MG63 (cell line): ENCODE results near the gene DAB1. TPM values are rescaled to one million over a fixed set of nuclear protein-coding genes. Genes with fewer than 3 reads are reported as not detected.

Experiments used
- DNase-seq: peaks from one replicate; pipeline ENCODE4 v3.0.0-alpha.2; 2020
- H3K27me3 ChIP-seq: fragments of 250-450 bp; sonication (Bioruptor Pico); 2 replicates; pipeline ENCODE4 v1.5.1; 2020; ENCODE audit warnings: mild to moderate bottlenecking, moderate library complexity
- H3K36me3 ChIP-seq: fragments of 250-450 bp; sonication (Bioruptor Pico); 2 replicates; pipeline ENCODE4 v1.5.1; 2020; ENCODE audit warnings: mild to moderate bottlenecking, moderate library complexity
- H3K4me3 ChIP-seq: fragments of 250-450 bp; sonication (Bioruptor Pico); 2 replicates; pipeline ENCODE4 v1.5.1; 2020; ENCODE audit warnings: mild to moderate bottlenecking, moderate library complexity
- H3K9me3 ChIP-seq: fragments of 250-450 bp; sonication (Bioruptor Pico); 2 replicates; pipeline ENCODE4 v1.5.1; 2020; ENCODE audit warnings: mild to moderate bottlenecking, moderate library complexity
- total RNA-seq: library from RNA; depleted of rRNA; stranded (reverse); fragments of >200 nt; shearing (Covaris generic); gene quantifications from 2 replicates; pipeline ENCODE4 v1.2.3, GENCODE V29; 2014; ENCODE audit warnings: low replicate concordance

Gene DAB1
- total RNA-seq, 1 experiment from 2014 or later = not detected

DNA sequence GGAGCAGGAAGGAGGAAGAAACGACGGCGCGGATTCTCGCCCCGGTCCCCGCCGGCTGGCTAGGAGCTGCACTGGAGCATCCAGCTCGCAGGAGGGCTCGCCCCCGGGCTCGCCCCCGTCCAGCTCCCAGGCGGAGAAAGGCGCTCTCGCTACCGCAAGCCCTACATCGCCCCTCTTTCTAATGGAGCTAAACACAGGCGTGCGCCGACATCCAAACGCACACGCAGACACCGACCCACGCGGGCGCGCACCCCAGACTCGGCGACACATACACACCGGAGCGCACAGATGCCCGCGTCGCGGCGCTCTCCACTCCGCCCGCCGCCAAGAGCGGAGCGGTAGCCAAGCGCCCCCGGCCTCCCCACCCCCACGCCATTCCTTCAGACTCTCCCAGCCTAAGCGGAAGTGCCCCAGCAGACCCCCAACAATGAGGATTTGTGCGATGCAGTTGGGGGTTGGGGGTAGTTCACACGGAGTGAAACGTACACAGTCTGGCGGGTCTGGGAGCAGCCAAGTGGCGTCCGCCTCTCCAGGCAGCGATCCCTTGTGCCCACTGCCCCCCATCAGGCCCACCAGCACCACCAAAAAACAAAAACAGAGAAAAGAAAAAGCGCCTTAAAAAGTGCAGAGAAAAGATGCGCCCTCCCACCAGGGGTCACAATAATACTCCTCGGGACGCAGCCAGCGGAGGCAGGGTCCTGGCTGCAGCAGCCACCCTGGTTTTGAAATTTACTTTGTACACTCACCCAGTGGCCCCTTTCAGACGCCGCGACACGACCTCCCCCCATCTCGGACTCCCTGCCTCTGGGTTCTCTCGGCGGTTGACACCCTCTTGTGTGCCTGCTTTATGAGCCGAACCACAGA lies 1.4 kb downstream of the DAB1 start:
- Histone ChIP-seq H3K27me3 (peaks cover 57% of the 10 kb centered on the region), H3K9me3 (no peaks in the 10 kb centered on the region), H3K4me3 (no peak overlapping the region), H3K36me3 (no peaks in the 10 kb centered on the region)
- peak; percentile 9 for DNase-seq

- no peaks in the 10 kb centered on the region for H3K9me3 ChIP-seq
- DNase-seq = no peak
- H3K4me3 ChIP-seq = no peak overlapping the region
- no peaks in the 10 kb centered on the region for H3K36me3 ChIP-seq
- peaks cover 64% of the 10 kb centered on the region for H3K27me3 ChIP-seq
These were observed 2.1 kb downstream of the DAB1 start for GRCh38 chr1:57421806-57422205.

- H3K27me3 ChIP-seq = peaks cover 69% of the 10 kb centered on the region
- H3K36me3 ChIP-seq = no peaks in the 10 kb centered on the region
- no peak overlapping the region for H3K4me3 ChIP-seq
- H3K9me3 ChIP-seq = no peaks in the 10 kb centered on the region
- DNase-seq = no peak
These were observed 2.7 kb downstream of the DAB1 start for GRCh38 chr1:57420981-57421785.

- no peaks in the 10 kb centered on the region for H3K36me3 ChIP-seq
- no peak for DNase-seq
- no peaks in the 10 kb centered on the region for H3K9me3 ChIP-seq
- peaks cover 55% of the 10 kb centered on the region for H3K27me3 ChIP-seq
- no peak overlapping the region for H3K4me3 ChIP-seq
These were observed 4.9 kb downstream of the DAB1 start for GRCh38 chr1:57418971-57419370.

- Histone ChIP-seq H3K36me3 (no peaks in the 10 kb centered on the region), H3K27me3 (no peaks in the 10 kb centered on the region), H3K4me3 (no peak overlapping the region), H3K9me3 (peaks cover 9% of the 10 kb centered on the region; the same call in 1 of the 2 replicates)
- peak; percentile 68 for DNase-seq
These were observed 12.6 kb downstream of the DAB1 start for GRCh38 chr1:57411262-57411661.

DNA sequence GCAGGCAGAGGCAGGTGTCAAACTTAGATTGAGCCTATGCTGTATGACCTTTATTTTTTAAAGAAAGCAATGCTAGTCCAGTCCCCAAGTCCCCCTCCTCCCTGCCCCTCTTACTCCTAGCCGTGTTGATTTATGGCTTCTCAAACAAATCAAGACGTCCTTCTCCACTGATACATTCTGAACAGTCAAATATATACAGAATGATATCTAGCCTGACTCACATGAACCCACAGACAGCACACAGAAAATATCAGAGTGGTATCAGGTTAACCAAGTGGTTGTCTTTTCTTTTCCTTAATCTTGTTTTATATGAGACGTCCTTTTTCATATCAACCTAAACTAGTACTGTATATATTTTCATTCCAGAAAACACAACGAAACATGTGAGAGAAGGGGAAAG lies 13.4 kb downstream of the DAB1 start:
- Histone ChIP-seq H3K36me3 (no peaks in the 10 kb centered on the region), H3K27me3 (no peaks in the 10 kb centered on the region), H3K9me3 (peaks cover 9% of the 10 kb centered on the region; the same call in 1 of the 2 replicates), H3K4me3 (no peak overlapping the region)
- no peak for DNase-seq

DNA sequence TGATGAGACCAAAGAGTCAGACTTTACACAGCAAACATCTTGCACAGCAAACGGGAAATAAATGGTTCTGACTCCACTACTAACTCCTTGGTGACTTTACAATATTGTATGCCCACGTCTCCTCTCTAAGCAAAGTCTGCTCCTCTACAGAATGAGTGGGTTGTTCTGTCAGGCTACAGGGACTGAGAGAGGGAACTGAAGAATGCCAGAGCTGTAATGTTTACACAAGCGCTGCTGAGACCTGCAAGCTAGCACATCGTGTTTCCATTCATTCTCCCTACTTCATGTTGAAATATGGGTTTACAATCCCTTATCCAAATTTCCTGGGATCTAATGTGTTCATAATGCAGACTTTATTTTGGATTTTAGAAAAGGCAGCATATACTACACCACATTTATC lies 15.9 kb downstream of the DAB1 start:
- Histone ChIP-seq H3K36me3 (no peaks in the 10 kb centered on the region), H3K27me3 (no peaks in the 10 kb centered on the region), H3K9me3 (0 out of 2 replicates have a peak, but pooled peaks cover 6% of the 10 kb centered on the region), H3K4me3 (no peak overlapping the region)
- DNase-seq = no peak

DNA sequence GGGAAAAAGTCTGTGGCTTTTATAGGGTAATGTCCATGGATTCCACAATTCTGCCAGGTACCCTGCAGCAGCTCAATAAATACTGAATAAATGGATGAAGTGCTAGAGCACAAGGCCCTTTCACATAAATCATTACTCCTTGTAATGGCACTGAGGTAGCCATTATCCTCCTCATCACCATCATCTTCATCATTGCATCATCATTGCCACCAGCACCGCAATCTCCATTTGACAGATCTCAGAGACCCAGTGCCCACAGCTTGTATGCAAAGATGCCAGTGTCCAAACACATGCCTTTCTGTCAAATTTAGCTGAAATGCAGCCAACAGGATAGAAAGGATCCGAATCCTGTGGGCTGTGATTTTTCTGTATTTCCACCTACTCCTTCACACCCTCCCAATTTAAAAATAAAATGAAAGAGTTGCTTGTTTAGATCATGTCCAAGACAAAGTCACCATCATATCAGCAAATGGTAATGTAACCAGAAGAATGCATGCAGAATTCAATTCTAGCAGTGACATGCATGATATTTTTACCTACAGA lies 17.4 kb downstream of the DAB1 start:
- no peak for DNase-seq
- Histone ChIP-seq H3K4me3 (no peak overlapping the region), H3K36me3 (no peaks in the 10 kb centered on the region), H3K9me3 (no peaks in the 10 kb centered on the region), H3K27me3 (no peaks in the 10 kb centered on the region)

- DNase-seq = no peak
- H3K4me3 ChIP-seq = no peak overlapping the region
- H3K36me3 ChIP-seq = no peaks in the 10 kb centered on the region
- no peaks in the 10 kb centered on the region for H3K9me3 ChIP-seq
- no peaks in the 10 kb centered on the region for H3K27me3 ChIP-seq
These were observed 19.0 kb downstream of the DAB1 start for GRCh38 chr1:57404884-57405283.

- no peaks in the 10 kb centered on the region for H3K9me3 ChIP-seq
- no peaks in the 10 kb centered on the region for H3K36me3 ChIP-seq
- no peaks in the 10 kb centered on the region for H3K27me3 ChIP-seq
- H3K4me3 ChIP-seq = no peak overlapping the region
- DNase-seq = no peak
These were observed 20.7 kb downstream of the DAB1 start for GRCh38 chr1:57403201-57403600.

DNA sequence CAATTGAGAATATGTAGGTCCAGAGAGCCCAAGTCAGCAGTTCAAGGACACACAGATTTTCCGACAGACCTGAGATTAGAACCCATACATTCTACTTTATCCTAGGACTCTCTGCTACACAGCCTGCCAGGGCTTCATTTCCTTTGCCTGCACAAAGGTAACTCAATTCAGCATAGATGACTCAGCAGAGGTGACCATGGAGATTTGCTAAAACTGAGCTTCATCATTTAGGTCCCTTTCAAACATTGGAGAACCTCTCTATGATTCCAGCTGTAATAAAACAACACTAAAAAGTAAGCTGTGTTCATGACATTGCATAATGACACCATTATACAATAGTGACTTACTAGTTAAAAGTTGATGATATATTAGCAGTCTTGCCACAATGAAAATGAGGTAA lies 22.2 kb downstream of the DAB1 start:
- DNase-seq = no peak
- H3K36me3 ChIP-seq = no peaks in the 10 kb centered on the region
- H3K27me3 ChIP-seq = no peaks in the 10 kb centered on the region
- no peak overlapping the region for H3K4me3 ChIP-seq
- no peaks in the 10 kb centered on the region for H3K9me3 ChIP-seq

GRCh38 chr1:57400048-57400447 lies 23.8 kb downstream of the DAB1 start:
- DNase-seq = no peak
- no peaks in the 10 kb centered on the region for H3K36me3 ChIP-seq

DNA sequence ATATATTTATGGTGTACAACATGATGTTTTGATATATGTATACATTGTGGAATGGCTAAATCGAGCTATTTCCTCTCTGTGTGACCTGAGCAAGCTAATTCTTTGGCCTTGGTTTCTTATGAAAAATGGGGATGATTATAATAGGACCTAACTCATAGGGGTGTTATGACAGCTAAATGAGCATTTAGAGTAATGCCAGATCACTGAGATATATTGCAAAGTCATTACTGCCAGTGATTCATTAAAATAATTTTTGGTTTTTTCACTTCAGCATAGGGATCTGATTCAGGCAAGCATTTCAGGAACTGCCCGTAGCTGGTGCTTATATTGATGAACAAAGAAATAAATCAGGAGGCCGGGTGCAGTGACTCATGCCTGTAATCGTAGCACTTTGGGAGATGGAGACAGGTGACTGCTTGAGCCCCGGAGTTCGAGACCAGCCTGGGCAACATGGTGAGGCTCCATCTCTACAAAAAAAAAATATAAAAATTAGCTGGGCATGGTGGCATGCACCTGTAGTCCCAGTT lies 30.7 kb downstream of the DAB1 start:
- Histone ChIP-seq H3K36me3 (no peaks in the 10 kb centered on the region), H3K4me3 (no peak overlapping the region), H3K27me3 (no peaks in the 10 kb centered on the region), H3K9me3 (no peaks in the 10 kb centered on the region)
- no peak for DNase-seq

More at GRCh38 chr1:57400048-57400447, 23.8 kb downstream of the DAB1 start:
- Histone ChIP-seq H3K9me3 (no peaks in the 10 kb centered on the region), H3K27me3 (no peaks in the 10 kb centered on the region), H3K4me3 (no peak overlapping the region)

DNA sequence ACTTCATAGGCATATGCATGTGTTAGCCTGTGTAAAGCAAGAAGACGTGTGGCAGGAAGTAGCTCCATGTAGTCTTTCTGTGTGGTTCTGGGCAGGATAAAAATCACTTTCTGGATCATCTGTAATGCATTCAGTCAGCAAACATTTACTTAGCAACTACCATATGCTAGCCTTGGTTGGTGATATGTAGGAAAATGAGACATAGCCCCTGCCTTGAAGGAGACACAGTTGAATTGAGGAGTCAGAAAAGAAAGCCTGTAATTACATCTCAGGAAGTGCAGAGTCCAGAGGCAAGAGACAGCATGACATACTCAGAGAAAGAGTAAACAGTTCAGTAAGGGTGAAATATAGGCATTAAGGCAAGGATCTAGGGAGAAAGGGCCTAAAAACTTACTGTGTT lies 38.5 kb downstream of the DAB1 start:
- DNase-seq = no peak
- Histone ChIP-seq H3K27me3 (no peaks in the 10 kb centered on the region), H3K9me3 (no peaks in the 10 kb centered on the region), H3K36me3 (no peaks in the 10 kb centered on the region), H3K4me3 (no peak overlapping the region)

DNA sequence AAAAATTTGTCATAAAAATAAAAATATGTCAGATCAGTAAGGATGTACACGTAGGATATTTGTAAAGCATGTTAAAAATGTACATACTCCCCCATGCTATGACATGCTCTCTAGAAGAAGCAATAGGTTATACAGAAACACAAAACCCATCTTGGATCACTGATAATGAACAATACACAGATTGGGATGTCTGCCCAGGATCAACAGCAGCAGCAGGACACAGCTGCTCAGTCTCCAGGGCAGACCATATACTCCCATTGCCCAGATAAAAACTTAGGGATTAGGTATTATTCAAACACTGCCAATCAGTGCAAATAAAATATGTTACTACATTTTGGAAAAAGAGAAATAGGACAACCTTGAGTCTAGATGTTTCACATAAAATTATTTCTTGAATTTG lies 39.0 kb downstream of the DAB1 start:
- no peak for DNase-seq
- Histone ChIP-seq H3K9me3 (no peaks in the 10 kb centered on the region), H3K27me3 (no peaks in the 10 kb centered on the region), H3K4me3 (no peak overlapping the region), H3K36me3 (no peaks in the 10 kb centered on the region)

DNA sequence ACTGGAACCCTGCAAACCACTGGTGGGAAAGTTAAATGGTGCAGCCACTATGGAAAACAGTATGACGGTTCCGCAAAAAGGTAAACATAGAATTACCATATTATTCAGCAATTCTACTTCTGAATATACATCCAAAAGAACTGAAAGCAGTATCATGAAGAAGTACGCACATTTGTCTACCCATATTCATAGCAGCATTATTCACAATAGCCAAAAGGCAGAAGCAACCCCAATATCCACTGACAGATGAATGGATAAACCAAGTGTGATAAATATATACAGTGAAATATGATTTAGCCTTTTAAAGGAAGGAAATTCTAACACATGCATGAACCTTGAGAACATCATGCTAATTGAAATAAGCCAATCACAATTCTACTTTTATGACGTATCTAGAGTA lies 39.6 kb downstream of the DAB1 start:
- no peaks in the 10 kb centered on the region for H3K9me3 ChIP-seq
- H3K27me3 ChIP-seq = no peaks in the 10 kb centered on the region
- DNase-seq = no peak

DNA sequence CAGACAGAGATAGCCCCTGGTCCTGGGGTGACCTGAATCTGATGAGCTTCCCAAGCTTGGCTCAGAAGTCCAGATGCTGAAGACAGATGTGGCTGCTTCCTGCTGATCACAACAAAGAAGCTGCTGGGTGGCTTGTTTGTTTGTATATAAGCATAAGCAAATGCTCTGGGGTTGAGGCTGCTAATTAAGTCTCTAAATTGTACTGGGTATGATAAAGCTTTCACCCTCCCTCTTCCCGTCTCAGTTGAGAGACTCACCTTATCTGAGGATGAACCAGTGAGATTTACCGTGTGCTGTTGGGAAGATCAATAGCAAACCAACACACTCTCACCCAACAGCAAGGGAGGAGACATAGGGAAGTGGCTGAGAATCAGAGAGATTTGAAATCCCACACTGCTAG lies 42.0 kb downstream of the DAB1 start:
- no peak for DNase-seq
- Histone ChIP-seq H3K4me3 (no peak overlapping the region), H3K27me3 (no peaks in the 10 kb centered on the region), H3K36me3 (no peaks in the 10 kb centered on the region), H3K9me3 (no peaks in the 10 kb centered on the region)

More for the DNA sequence above, 39.6 kb downstream of the DAB1 start:
- no peaks in the 10 kb centered on the region for H3K36me3 ChIP-seq
- no peak overlapping the region for H3K4me3 ChIP-seq
